HepG2 (cell line): ENCODE results near the gene IQCN. TPM values are rescaled to one million over a fixed set of nuclear protein-coding genes. Genes with fewer than 3 reads are reported as not detected.

Experiments
- ADNP ChIP-seq: sonication (generic); formaldehyde crosslinking; IDR thresholded peaks from 2 replicates; pipeline ENCODE4 v1.4.0; 2020; ENCODE audit warnings: missing genetic modification reagents
- AGO1 ChIP-seq: fragments of 200-400 bp; formaldehyde crosslinking; IDR thresholded peaks from 2 replicates; pipeline ENCODE4 v1.6.1; 2017; ENCODE audit warnings: mild to moderate bottlenecking, low read depth, low read length, moderate library complexity; ENCODE audit not compliant: poor library complexity, severe bottlenecking
- DNMT3B ChIP-seq: conservative IDR thresholded peaks from 2 replicates; pipeline ENCODE4 v1.6.1; 2016; ENCODE audit warnings: missing biosample characterization, control low read depth
- ELF1 ChIP-seq: sonication (generic); formaldehyde crosslinking; IDR thresholded peaks from 2 replicates; pipeline ENCODE4 v1.4.0; 2020; ENCODE audit warnings: missing genetic modification reagents
- KLF6 ChIP-seq: IDR thresholded peaks from 2 replicates; pipeline ENCODE4 v1.8.0; 2016; ENCODE audit warnings: missing biosample characterization, missing genetic modification reagents
- KMT2B ChIP-seq: IDR thresholded peaks from 2 replicates; pipeline ENCODE4 v1.6.1; 2016; ENCODE audit warnings: missing genetic modification reagents, missing compliant biosample characterization
- SOX6 ChIP-seq, 2 experiments: fragments of 450-650 bp in 1 of 2; sonication (generic) in 1 of 2; formaldehyde crosslinking in 1 of 2; IDR thresholded peaks; 2 replicates each; pipeline versions ENCODE4 v1.4.0 to v1.6.1; 2017 to 2020; ENCODE audit warnings: antibody characterized with exemption in 1 of 2, mild to moderate bottlenecking in 1 of 2, missing genetic modification reagents in 1 of 2
- ZFP36 ChIP-seq: fragments of 150-350 bp; IDR thresholded peaks from 2 replicates; pipeline ENCODE4 v1.6.1; 2018; ENCODE audit warnings: borderline replicate concordance, low read length, low read depth; ENCODE audit not compliant: partially characterized antibody
- ZFX ChIP-seq: sonication (generic); formaldehyde crosslinking; IDR thresholded peaks from 2 replicates; pipeline ENCODE4 v1.4.0; 2020; ENCODE audit warnings: mild to moderate bottlenecking, low read depth, missing genetic modification reagents, moderate library complexity
- ZNF292 ChIP-seq: sonication (generic); formaldehyde crosslinking; IDR thresholded peaks from 2 replicates; pipeline ENCODE4 v1.8.1; 2022; ENCODE audit warnings: mild to moderate bottlenecking, low read depth, missing genetic modification reagents, borderline replicate concordance
- polyA plus RNA-seq, 8 experiments: library from polyadenylated mRNA; depleted of rRNA in 3 of 8; stranded (reverse) in 7 of 8; unstranded in 1 of 8; fragments of >200 nt; fragmentation: Illumina TruSeq in 4 of 8; extraction: Trizol in 4 of 8; gene quantifications; 2 replicates each; pipeline versions ENCODE4 v1.2.1 to v1.2.3, GENCODE V29; 2011 to 2016; ENCODE audit warnings: low read depth in 4 of 8, missing spikeins in 1 of 8, mixed read lengths in 1 of 8; ENCODE audit not compliant: insufficient read depth in 1 of 8
- total RNA-seq, 5 experiments: library from RNA; depleted of rRNA; stranded (reverse); fragments of >200 nt; fragmentation: Illumina TruSeq; extraction: Trizol; gene quantifications; 2 replicates each; pipeline ENCODE4 v1.2.3, GENCODE V29; 2016; ENCODE audit warnings: low read depth in 1 of 5
- TF ChIP-seq, protein P1 (sequence below): sonication (generic); formaldehyde crosslinking; IDR thresholded peaks from 2 replicates; pipeline ENCODE4 v1.4.0; 2020; ENCODE audit warnings: mild to moderate bottlenecking, missing genetic modification reagents
- TF ChIP-seq, protein P2 (sequence below): sonication (generic); formaldehyde crosslinking; IDR thresholded peaks from 2 replicates; pipeline ENCODE4 v1.4.0; 2020; ENCODE audit warnings: missing genetic modification reagents
- TF ChIP-seq, protein P3 (sequence below): sonication (generic); formaldehyde crosslinking; IDR thresholded peaks from 2 replicates; pipeline ENCODE4 v1.5.0; 2020; ENCODE audit warnings: missing genetic modification reagents, mild to moderate bottlenecking, borderline replicate concordance
- TF ChIP-seq, protein P4 (sequence below): sonication (generic); formaldehyde crosslinking; IDR thresholded peaks from 2 replicates; pipeline ENCODE4 v1.8.0; 2022; ENCODE audit warnings: missing genetic modification reagents, mild to moderate bottlenecking, moderate library complexity, borderline replicate concordance

The IQCN gene
- total and polyA plus RNA-seq, 2 of the 13 experiments (the other 11 are each of a cell fraction or from before 2014, with no cell fraction given) = 0.04 to 0.18 TPM

DNA sequence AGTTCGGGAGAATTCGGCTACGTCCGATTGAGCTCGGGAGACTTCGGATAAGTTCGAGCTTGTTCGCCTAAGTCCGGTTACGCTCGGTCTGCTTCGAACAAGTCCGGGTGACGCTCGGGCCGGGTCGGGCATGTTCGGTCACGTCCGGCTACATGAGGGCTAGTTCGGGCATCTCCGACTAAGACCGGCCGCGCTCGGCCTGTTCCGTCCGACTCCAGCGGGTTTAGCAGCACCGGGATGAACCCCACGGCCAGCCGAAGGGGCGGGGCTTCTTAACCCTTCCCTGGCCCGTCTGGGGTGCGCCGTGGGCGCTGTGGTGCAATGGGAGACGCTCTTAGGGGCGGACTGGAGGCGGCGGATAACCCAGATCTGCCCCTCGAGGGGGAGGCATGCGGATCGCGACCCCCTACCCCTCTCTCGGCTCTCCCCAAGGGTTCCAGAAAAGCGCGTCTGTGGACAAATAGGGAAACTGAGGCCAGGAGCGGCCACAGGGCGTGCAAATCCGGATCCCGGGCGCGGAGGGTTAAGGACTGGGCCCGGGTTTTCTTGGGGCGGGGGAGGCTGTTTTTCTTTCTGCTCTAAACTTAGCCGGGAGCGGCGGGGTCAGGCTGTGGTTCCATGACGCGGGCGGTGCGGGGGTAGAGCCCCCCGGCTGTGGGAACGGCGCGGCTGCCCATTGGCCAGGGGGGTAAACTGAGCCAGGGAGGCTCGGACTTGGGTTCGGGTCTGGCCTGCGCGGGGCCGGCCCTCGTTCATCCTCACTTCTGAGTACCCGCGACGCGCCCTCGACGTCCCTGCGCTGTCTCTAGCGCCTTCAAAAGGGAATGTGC, 49.5 kb downstream of the IQCN start (continued):
- TF ChIP-seq, protein P1, sequence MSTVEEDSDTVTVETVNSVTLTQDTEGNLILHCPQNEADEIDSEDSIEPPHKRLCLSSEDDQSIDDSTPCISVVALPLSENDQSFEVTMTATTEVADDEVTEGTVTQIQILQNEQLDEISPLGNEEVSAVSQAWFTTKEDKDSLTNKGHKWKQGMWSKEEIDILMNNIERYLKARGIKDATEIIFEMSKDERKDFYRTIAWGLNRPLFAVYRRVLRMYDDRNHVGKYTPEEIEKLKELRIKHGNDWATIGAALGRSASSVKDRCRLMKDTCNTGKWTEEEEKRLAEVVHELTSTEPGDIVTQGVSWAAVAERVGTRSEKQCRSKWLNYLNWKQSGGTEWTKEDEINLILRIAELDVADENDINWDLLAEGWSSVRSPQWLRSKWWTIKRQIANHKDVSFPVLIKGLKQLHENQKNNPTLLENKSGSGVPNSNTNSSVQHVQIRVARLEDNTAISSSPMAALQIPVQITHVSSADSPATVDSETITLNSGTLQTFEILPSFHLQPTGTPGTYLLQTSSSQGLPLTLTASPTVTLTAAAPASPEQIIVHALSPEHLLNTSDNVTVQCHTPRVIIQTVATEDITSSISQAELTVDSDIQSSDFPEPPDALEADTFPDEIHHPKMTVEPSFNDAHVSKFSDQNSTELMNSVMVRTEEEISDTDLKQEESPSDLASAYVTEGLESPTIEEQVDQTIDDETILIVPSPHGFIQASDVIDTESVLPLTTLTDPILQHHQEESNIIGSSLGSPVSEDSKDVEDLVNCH = no peak
- TF ChIP-seq, protein P2, sequence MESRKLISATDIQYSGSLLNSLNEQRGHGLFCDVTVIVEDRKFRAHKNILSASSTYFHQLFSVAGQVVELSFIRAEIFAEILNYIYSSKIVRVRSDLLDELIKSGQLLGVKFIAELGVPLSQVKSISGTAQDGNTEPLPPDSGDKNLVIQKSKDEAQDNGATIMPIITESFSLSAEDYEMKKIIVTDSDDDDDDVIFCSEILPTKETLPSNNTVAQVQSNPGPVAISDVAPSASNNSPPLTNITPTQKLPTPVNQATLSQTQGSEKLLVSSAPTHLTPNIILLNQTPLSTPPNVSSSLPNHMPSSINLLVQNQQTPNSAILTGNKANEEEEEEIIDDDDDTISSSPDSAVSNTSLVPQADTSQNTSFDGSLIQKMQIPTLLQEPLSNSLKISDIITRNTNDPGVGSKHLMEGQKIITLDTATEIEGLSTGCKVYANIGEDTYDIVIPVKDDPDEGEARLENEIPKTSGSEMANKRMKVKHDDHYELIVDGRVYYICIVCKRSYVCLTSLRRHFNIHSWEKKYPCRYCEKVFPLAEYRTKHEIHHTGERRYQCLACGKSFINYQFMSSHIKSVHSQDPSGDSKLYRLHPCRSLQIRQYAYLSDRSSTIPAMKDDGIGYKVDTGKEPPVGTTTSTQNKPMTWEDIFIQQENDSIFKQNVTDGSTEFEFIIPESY (CRISPR knock-in tag) = peak; percentile 48; the same call in 1 of the 2 replicates
- TF ChIP-seq KLF6 (CRISPR knock-in tag) = no peak
- peak; percentile 8; the same call in 1 of the 2 replicates for TF ChIP-seq ZFX (CRISPR knock-in tag)
- 0 out of 2 replicates have a peak, but pooled peaks have one; percentile 21 for TF ChIP-seq KMT2B (CRISPR knock-in tag)
- TF ChIP-seq, protein P3, sequence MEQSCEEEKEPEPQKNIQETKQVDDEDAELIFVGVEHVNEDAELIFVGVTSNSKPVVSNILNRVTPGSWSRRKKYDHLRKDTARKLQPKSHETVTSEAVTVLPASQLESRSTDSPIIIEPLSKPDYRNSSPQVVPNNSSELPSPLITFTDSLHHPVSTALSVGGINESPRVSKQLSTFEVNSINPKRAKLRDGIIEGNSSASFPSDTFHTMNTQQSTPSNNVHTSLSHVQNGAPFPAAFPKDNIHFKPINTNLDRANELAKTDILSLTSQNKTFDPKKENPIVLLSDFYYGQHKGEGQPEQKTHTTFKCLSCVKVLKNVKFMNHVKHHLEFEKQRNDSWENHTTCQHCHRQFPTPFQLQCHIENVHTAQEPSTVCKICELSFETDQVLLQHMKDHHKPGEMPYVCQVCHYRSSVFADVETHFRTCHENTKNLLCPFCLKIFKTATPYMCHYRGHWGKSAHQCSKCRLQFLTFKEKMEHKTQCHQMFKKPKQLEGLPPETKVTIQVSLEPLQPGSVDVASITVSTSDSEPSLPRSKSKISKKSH (CRISPR knock-in tag) = 0 out of 2 replicates have a peak, but pooled peaks have one; percentile 17
- TF ChIP-seq ELF1 = no peak
- no peak for TF ChIP-seq ZFP36
- TF ChIP-seq ZNF292 (CRISPR knock-in tag) = no peak
- TF ChIP-seq DNMT3B (CRISPR knock-in tag) = no peak
- TF ChIP-seq AGO1 = peak; percentile 29
- TF ChIP-seq ADNP (CRISPR knock-in tag) = no peak
- TF ChIP-seq, protein P4, sequence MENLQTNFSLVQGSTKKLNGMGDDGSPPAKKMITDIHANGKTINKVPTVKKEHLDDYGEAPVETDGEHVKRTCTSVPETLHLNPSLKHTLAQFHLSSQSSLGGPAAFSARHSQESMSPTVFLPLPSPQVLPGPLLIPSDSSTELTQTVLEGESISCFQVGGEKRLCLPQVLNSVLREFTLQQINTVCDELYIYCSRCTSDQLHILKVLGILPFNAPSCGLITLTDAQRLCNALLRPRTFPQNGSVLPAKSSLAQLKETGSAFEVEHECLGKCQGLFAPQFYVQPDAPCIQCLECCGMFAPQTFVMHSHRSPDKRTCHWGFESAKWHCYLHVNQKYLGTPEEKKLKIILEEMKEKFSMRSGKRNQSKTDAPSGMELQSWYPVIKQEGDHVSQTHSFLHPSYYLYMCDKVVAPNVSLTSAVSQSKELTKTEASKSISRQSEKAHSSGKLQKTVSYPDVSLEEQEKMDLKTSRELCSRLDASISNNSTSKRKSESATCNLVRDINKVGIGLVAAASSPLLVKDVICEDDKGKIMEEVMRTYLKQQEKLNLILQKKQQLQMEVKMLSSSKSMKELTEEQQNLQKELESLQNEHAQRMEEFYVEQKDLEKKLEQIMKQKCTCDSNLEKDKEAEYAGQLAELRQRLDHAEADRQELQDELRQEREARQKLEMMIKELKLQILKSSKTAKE (CRISPR knock-in tag) = no peak
- TF ChIP-seq SOX6 (IDR thresholded peaks at IDR 0.05) = no peak
- TF ChIP-seq SOX6 (CRISPR knock-in tag; IDR thresholded peaks at IDR 0.05) = 0 out of 2 replicates have a peak, but pooled peaks have one; percentile 0
